H1 (cell line): ENCODE measurements around the gene DENND1A. TPM values are rescaled to one million over a fixed set of nuclear protein-coding genes. Genes with fewer than 3 reads are reported as not detected.

ENCODE experiments used
- SRF ChIP-seq: IDR thresholded peaks from 2 replicates; pipeline ENCODE4 v1.6.1; 2011; ENCODE audit warnings: mild to moderate bottlenecking, low read depth, low read length, moderate library complexity
- polyA plus RNA-seq, 7 experiments: library from polyadenylated mRNA; depleted of rRNA in 3 of 7; stranded (reverse) in 5 of 7; unstranded in 2 of 7; fragments of >200 nt in 5 of 7; fragments of 200-250 nt in 2 of 7; gene quantifications; 1 replicate in 5 of 7; 2 replicates in 1 of 7; 4 replicates in 1 of 7; pipeline versions ENCODE4 v1.2.1 to v1.2.3, GENCODE V29; 2011 to 2013; ENCODE audit warnings: missing spikeins in 2 of 7, mixed read lengths in 2 of 7
- total RNA-seq: library from RNA; stranded (reverse); fragmentation: NEBNext Ultra II Directional; extraction: Animal tissue kit (Norgen Biotek cat#: 25700); gene quantifications from 2 replicates; pipeline ENCODE4 v1.2.1, GENCODE V29; 2021
- TF ChIP-seq, protein P1 (sequence below), 3 experiments: IDR thresholded peaks; 1 replicate in 2 of 3; 2 replicates in 1 of 3; pipeline versions ENCODE4 v1.5.1 to v1.6.1; 2011; ENCODE audit warnings: low read length in 3 of 3, mild to moderate bottlenecking in 3 of 3, inconsistent platforms in 2 of 3, low read depth in 1 of 3, moderate library complexity in 1 of 3; ENCODE audit not compliant: insufficient read depth in 1 of 3; ENCODE audit errors: control extremely low read depth in 1 of 3

DENND1A gene
- total and polyA plus RNA-seq, 2 of the 8 experiments (the other 6 are each of a cell fraction or from before 2014, with no cell fraction given) = 24.1 to 26.4 TPM

DNA sequence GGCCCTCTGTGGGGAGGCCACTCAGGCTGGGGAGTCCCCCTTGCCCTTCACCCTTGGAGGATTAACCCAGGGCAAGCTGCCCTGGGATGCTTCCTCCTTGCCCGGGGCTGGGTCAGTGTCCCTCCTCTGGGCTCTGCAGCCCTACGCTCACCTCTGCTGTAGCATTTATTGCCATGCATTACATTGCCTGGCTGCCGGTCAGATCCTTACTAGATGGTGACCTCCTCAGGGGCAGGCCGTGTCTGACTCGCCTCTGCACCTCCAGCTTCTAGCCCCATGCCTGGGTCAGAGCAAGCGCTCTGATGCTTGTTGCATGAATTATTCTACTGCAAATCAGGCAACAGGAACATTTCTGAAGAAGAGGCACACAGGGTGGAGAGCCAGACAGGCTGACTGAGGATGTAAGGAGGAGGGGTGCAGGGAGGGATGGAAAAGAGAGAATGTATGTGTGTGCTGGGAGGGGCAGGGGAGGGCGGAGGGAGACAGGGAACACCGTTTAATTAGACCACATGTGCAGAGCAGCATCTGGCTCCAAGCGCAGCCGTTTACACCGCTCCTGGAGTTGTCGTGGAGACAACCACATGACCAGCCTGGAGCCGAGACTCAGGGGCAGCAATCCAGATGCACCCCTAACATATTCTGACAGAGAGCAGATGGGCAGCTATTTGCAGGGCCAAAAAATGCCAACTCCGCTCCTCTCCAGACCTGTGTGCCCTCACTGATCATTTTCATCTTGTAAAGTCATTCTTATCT is 456.9 kb downstream of the DENND1A start (continued):
- TF ChIP-seq, protein P1, sequence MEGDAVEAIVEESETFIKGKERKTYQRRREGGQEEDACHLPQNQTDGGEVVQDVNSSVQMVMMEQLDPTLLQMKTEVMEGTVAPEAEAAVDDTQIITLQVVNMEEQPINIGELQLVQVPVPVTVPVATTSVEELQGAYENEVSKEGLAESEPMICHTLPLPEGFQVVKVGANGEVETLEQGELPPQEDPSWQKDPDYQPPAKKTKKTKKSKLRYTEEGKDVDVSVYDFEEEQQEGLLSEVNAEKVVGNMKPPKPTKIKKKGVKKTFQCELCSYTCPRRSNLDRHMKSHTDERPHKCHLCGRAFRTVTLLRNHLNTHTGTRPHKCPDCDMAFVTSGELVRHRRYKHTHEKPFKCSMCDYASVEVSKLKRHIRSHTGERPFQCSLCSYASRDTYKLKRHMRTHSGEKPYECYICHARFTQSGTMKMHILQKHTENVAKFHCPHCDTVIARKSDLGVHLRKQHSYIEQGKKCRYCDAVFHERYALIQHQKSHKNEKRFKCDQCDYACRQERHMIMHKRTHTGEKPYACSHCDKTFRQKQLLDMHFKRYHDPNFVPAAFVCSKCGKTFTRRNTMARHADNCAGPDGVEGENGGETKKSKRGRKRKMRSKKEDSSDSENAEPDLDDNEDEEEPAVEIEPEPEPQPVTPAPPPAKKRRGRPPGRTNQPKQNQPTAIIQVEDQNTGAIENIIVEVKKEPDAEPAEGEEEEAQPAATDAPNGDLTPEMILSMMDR (IDR thresholded peaks at IDR 0.05; ENCODE audit: control extremely low read depth in 1 of 3, insufficient read depth in 1 of 3, low read depth in 1 of 3, low read length in 3 of 3) = no peak
- no peak for TF ChIP-seq SRF
